KMS-11 (cell line): ENCODE measurements around the gene GABRA5.

ENCODE experiments used
- H2AFZ ChIP-seq: fragments of 200-600 bp; sonication (generic); 2 replicates; pipeline ENCODE4 v1.6.1; 2016; ENCODE audit warnings: antibody characterized with exemption, mixed run types, low read depth
- H3K27ac ChIP-seq: fragments of 200-600 bp; sonication (generic); 2 replicates; pipeline ENCODE4 v1.6.1; 2016; ENCODE audit warnings: mild to moderate bottlenecking, mixed run types
- H3K27me3 ChIP-seq: fragments of 200-600 bp; sonication (generic); 2 replicates; pipeline ENCODE4 v1.6.1; 2017; ENCODE audit warnings: mild to moderate bottlenecking, low read depth, mixed run types, moderate library complexity; ENCODE audit not compliant: insufficient read depth
- H3K36me3 ChIP-seq: fragments of 200-600 bp; sonication (generic); 2 replicates; pipeline ENCODE4 v1.6.1; 2017; ENCODE audit warnings: mild to moderate bottlenecking, mixed run types; ENCODE audit not compliant: insufficient read depth
- H3K4me1 ChIP-seq: fragments of 200-600 bp; sonication (generic); 2 replicates; pipeline ENCODE4 v1.6.1; 2016; ENCODE audit warnings: mild to moderate bottlenecking, low read depth, mixed run types; ENCODE audit not compliant: poor library complexity, severe bottlenecking
- H3K4me2 ChIP-seq: fragments of 200-600 bp; sonication (generic); 2 replicates; pipeline ENCODE4 v1.7.0; 2016; ENCODE audit warnings: mild to moderate bottlenecking, mixed run types
- H3K4me3 ChIP-seq: fragments of 200-600 bp; sonication (generic); IDR thresholded peaks from 2 replicates; pipeline ENCODE4 v1.6.1; 2017; ENCODE audit warnings: low read depth, low read length, mixed read lengths; ENCODE audit not compliant: insufficient read depth
- H3K79me2 ChIP-seq: fragments of 200-600 bp; sonication (generic); 2 replicates; pipeline ENCODE4 v1.6.1; 2016; ENCODE audit warnings: low read depth, mixed run types; ENCODE audit not compliant: insufficient read depth
- H3K9ac ChIP-seq: fragments of 200-600 bp; sonication (generic); 2 replicates; pipeline ENCODE4 v1.6.1; 2016; ENCODE audit warnings: mild to moderate bottlenecking, mixed run types
- H4K20me1 ChIP-seq: fragments of 200-600 bp; sonication (generic); 2 replicates; pipeline ENCODE4 v1.6.1; 2016; ENCODE audit warnings: mild to moderate bottlenecking, mixed run types; ENCODE audit not compliant: insufficient read depth
- TF ChIP-seq, protein P1 (sequence below): fragments of 200-600 bp; sonication (generic); conservative IDR thresholded peaks from 2 replicates; pipeline ENCODE4 v1.6.1; 2017; ENCODE audit warnings: low read depth, mild to moderate bottlenecking, antibody characterized with exemption, low read length, moderate library complexity, mixed read lengths

The GABRA5 gene

GRCh38 chr15:26983822-26984221, 117.0 kb downstream of the GABRA5 start:
- Histone ChIP-seq H4K20me1 (no peaks in the 10 kb centered on the region), H3K4me2 (no peak overlapping the region), H3K36me3 (no peaks in the 10 kb centered on the region), H3K9ac (no peak overlapping the region), H3K4me3 (no peak overlapping the region), H3K27ac (no peak overlapping the region), H3K4me1 (no peaks in the 10 kb centered on the region), H3K27me3 (no peaks in the 10 kb centered on the region), H2AFZ (no peak overlapping the region), H3K79me2 (no peaks in the 10 kb centered on the region)
- TF ChIP-seq, protein P1, sequence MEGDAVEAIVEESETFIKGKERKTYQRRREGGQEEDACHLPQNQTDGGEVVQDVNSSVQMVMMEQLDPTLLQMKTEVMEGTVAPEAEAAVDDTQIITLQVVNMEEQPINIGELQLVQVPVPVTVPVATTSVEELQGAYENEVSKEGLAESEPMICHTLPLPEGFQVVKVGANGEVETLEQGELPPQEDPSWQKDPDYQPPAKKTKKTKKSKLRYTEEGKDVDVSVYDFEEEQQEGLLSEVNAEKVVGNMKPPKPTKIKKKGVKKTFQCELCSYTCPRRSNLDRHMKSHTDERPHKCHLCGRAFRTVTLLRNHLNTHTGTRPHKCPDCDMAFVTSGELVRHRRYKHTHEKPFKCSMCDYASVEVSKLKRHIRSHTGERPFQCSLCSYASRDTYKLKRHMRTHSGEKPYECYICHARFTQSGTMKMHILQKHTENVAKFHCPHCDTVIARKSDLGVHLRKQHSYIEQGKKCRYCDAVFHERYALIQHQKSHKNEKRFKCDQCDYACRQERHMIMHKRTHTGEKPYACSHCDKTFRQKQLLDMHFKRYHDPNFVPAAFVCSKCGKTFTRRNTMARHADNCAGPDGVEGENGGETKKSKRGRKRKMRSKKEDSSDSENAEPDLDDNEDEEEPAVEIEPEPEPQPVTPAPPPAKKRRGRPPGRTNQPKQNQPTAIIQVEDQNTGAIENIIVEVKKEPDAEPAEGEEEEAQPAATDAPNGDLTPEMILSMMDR, result no peak

DNA sequence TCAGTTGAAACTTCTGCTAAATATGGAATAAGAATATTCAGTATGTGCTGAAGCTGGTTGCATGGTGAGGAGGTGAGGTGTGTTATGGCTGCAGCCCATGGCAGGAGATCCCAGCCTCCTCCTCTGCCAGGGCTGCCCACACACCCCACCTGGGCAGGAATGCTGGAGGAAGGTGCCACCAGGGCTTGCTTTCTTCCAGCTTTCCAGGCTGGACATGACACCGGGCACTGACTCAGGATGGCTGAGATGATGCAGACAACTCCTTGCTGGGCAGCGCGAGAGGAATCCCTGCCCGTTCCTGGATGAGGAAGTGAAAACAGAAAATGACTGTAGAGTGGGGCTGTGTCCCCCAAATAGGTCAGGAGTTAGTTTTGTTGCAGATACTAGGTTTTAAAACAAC, 118.2 kb downstream of the GABRA5 start:
- Histone ChIP-seq H3K36me3 (no peaks in the 10 kb centered on the region), H2AFZ (no peak overlapping the region), H3K4me3 (no peak overlapping the region), H3K4me1 (no peaks in the 10 kb centered on the region), H3K79me2 (no peaks in the 10 kb centered on the region), H3K27me3 (no peaks in the 10 kb centered on the region), H3K27ac (no peak overlapping the region), H3K9ac (no peak overlapping the region), H3K4me2 (no peak overlapping the region), H4K20me1 (no peaks in the 10 kb centered on the region)
- TF ChIP-seq, protein P1, result no peak

DNA sequence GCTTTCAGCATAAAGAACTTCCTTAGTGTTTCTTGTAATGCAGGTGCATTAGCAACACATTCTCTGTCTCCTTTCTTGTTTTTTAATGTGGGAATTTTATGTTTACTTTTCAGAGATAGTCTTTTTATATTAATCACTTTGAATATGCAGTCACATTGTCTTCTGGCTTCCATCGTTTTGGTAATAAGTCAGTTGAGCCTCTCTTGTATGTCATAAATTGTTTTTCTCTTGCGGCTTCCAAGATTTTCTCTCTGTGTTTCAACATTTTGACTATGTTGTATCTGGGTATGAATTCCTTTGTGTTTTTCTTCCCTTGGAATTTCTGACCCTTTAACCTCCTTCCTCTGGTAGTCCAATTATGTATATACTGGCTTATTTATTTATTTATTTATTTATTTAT, 129.4 kb downstream of the GABRA5 start:
- no peaks in the 10 kb centered on the region for H4K20me1 ChIP-seq
- TF ChIP-seq, protein P1, result no peak
- no peak overlapping the region for H3K27ac ChIP-seq
- no peaks in the 10 kb centered on the region for H3K79me2 ChIP-seq
- no peaks in the 10 kb centered on the region for H3K36me3 ChIP-seq
- H3K9ac ChIP-seq, result no peak overlapping the region
- H3K4me1 ChIP-seq, result no peaks in the 10 kb centered on the region
- H3K4me3 ChIP-seq, result no peak overlapping the region
- no peak overlapping the region for H3K4me2 ChIP-seq
- no peaks in the 10 kb centered on the region for H3K27me3 ChIP-seq
- H2AFZ ChIP-seq, result no peak overlapping the region
